Prostate gland (tissue), 2 donors: Measurements from ENCODE around the gene MMP14. TPM values are rescaled to one million over a fixed set of nuclear protein-coding genes. Genes with fewer than 3 reads are reported as not detected.

ENCODE experiments used
- DNase-seq: peaks from one replicate; pipeline ENCODE4 v3.0.0-alpha.2; 2019; ENCODE audit warnings: low spot score
- H3K27ac ChIP-seq, 2 donors: fragments of 200-600 bp; sonication (generic); 2 replicates each; pipeline ENCODE4 v1.5.1; 2017 to 2019
- H3K27me3 ChIP-seq: fragments of 200-600 bp; sonication (generic); replicated peaks from 2 replicates; pipeline ENCODE4 v1.5.1; 2019; ENCODE audit not compliant: insufficient read depth
- H3K36me3 ChIP-seq, 2 donors: fragments of 200-600 bp; sonication (generic); 1 replicate in 1 of 2; 2 replicates in 1 of 2; pipeline versions ENCODE4 v1.5.1 to v1.8.1; 2017 to 2019
- H3K4me1 ChIP-seq: fragments of 200-600 bp; sonication (generic); replicated peaks from 2 replicates; pipeline ENCODE4 v1.5.1; 2019
- H3K4me3 ChIP-seq, 2 donors: fragments of 200-600 bp; sonication (generic); 2 replicates each; pipeline ENCODE4 v1.5.1; 2017 to 2019
- H3K9me3 ChIP-seq: fragments of 200-600 bp; sonication (generic); 2 replicates; pipeline ENCODE4 v1.5.1; 2017
- CTCF ChIP-seq, 4 experiments: fragments of 200-600 bp in 2 of 4; fragments of 450-650 bp in 2 of 4; sonication (generic) in 2 of 4; IDR thresholded peaks; 1 replicate in 3 of 4; 2 replicates in 1 of 4; pipeline ENCODE4 v1.5.1; 2016 to 2019; ENCODE audit warnings: antibody characterized with exemption in 4 of 4, mild to moderate bottlenecking in 2 of 4, moderate library complexity in 2 of 4
- POLR2A ChIP-seq: fragments of 450-650 bp; IDR thresholded peaks from one replicate; pipeline ENCODE4 v1.6.1; 2016; ENCODE audit warnings: antibody characterized with exemption, mild to moderate bottlenecking
- POLR2AphosphoS5 ChIP-seq: sonication (generic); formaldehyde crosslinking; IDR thresholded peaks from one replicate; pipeline ENCODE4 v1.6.1; 2017; ENCODE audit warnings: antibody characterized with exemption
- WGBS: methylation state at CpG from one replicate; pipeline ENCODE4 v1.1.5; 2018; 5-methylcytosine and 5-hydroxymethylcytosine counted together
- intact Hi-C: fragments of 100-400 bp; cut with DNase I; formaldehyde crosslinking; loops from one replicate; pipeline ENCODE4 v1.14.2; 2022
- total RNA-seq, 2 donors: library from RNA; depleted of rRNA; stranded (reverse); fragments of >200 nt; gene quantifications; one replicate each; pipeline ENCODE4 v1.1.0, GENCODE V29; 2016

Gene MMP14
- total RNA-seq, 2 donors from 2014 or later, result 64.9 to 90.4 TPM

GRCh38 chr14:22807432-22808087 lies 28.8 kb upstream of the MMP14 start:
- no peaks in the 10 kb centered on the region for H3K4me1 ChIP-seq
- DNase-seq, result no peak
- H3K27ac ChIP-seq, result no peak overlapping the region
- no peaks in the 10 kb centered on the region for H3K9me3 ChIP-seq
- 78% methylated on average over 13 of the region's 13 CpGs for WGBS
- intact Hi-C loops, result no loop called here
- H3K27me3 ChIP-seq, result no peaks in the 10 kb centered on the region
- no peak for TF ChIP-seq POLR2A
- TF ChIP-seq CTCF (IDR thresholded peaks at IDR 0.05), result no peak
- no peak for TF ChIP-seq POLR2AphosphoS5
- no peak overlapping the region for H3K4me3 ChIP-seq
- H3K36me3 ChIP-seq, result no peaks in the 10 kb centered on the region

- Histone ChIP-seq H3K4me3 (no peak overlapping the region), H3K36me3 (no peaks in the 10 kb centered on the region), H3K4me1 (no peaks in the 10 kb centered on the region), H3K27me3 (no peaks in the 10 kb centered on the region), H3K27ac (no peak overlapping the region), H3K9me3 (no peaks in the 10 kb centered on the region)
- intact Hi-C loops, result no loop called here
- 76% methylated on average over 5 of the region's 5 CpGs for WGBS
- no peak for TF ChIP-seq POLR2AphosphoS5
- no peak for TF ChIP-seq CTCF (IDR thresholded peaks at IDR 0.05)
- TF ChIP-seq POLR2A, result no peak
- DNase-seq, result no peak
Observed at GRCh38 chr14:22808388-22809209, 27.8 kb upstream of the MMP14 start.

- no peak for TF ChIP-seq POLR2AphosphoS5
- no peak for TF ChIP-seq CTCF (IDR thresholded peaks at IDR 0.05)
- no peak for TF ChIP-seq POLR2A
- Histone ChIP-seq H3K27ac (no peak overlapping the region), H3K36me3 (no peaks in the 10 kb centered on the region)
Observed at GRCh38 chr14:22811722-22812121, 24.7 kb upstream of the MMP14 start.

GRCh38 chr14:22812744-22813143 lies 23.6 kb upstream of the MMP14 start:
- no peak overlapping the region for H3K27ac ChIP-seq
- H3K4me3 ChIP-seq, result no peak overlapping the region
- H3K27me3 ChIP-seq, result no peaks in the 10 kb centered on the region
- H3K36me3 ChIP-seq, result no peaks in the 10 kb centered on the region
- no peak for DNase-seq
- intact Hi-C loops, result no loop called here
- H3K9me3 ChIP-seq, result no peaks in the 10 kb centered on the region
- TF ChIP-seq POLR2A (no peak), CTCF (IDR thresholded peaks at IDR 0.05) (no peak), POLR2AphosphoS5 (no peak)
- 83% methylated on average over 4 of the region's 4 CpGs for WGBS
- no peaks in the 10 kb centered on the region for H3K4me1 ChIP-seq

More at GRCh38 chr14:22811722-22812121, 24.7 kb upstream of the MMP14 start:
- no peak for DNase-seq
- intact Hi-C loops, result no loop called here
- Histone ChIP-seq H3K27me3 (no peaks in the 10 kb centered on the region), H3K9me3 (no peaks in the 10 kb centered on the region), H3K4me3 (no peak overlapping the region), H3K4me1 (no peaks in the 10 kb centered on the region)
- 39% methylated on average over 2 of the region's 2 CpGs for WGBS
